Mesothelial cell of epicardium (in vitro differentiated cells): ENCODE data around the gene SLC17A4. TPM values are rescaled to one million over a fixed set of nuclear protein-coding genes. Genes with fewer than 3 reads are reported as not detected.

Experiments
- DNase-seq, 2 experiments: peaks; one replicate each; pipeline ENCODE4 v3.0.0; 2021; ENCODE audit warnings: low spot score in 2 of 2; ENCODE audit not compliant: unreplicated experiment in 2 of 2
- H3K27ac Mint-ChIP-seq: 2 replicates; pipeline ENCODE4 v1.8.0; 2021; ENCODE audit warnings: mixed read lengths
- H3K27me3 Mint-ChIP-seq: 2 replicates; pipeline ENCODE4 v1.8.0; 2021; ENCODE audit warnings: low read depth, mixed read lengths
- H3K36me3 Mint-ChIP-seq: 2 replicates; pipeline ENCODE4 v1.8.0; 2021; ENCODE audit warnings: mixed read lengths
- H3K4me1 Mint-ChIP-seq: 2 replicates; pipeline ENCODE4 v1.8.0; 2021; ENCODE audit warnings: mixed read lengths
- H3K4me3 Mint-ChIP-seq: 2 replicates; pipeline ENCODE4 v1.8.0; 2021; ENCODE audit warnings: mild to moderate bottlenecking, moderate library complexity, mixed read lengths
- H3K9me3 Mint-ChIP-seq: 2 replicates; pipeline ENCODE4 v1.8.0; 2021; ENCODE audit warnings: mixed read lengths
- CTCF ChIP-seq: fragments of 200-600 bp; sonication (generic); IDR thresholded peaks from one replicate; pipeline ENCODE4 v1.5.0; 2021; ENCODE audit warnings: antibody characterized with exemption; ENCODE audit not compliant: unreplicated experiment
- total RNA-seq: library from RNA; stranded (reverse); gene quantifications from 3 replicates; pipeline ENCODE4 v1.2.1, GENCODE V29; 2021

Gene SLC17A4
- total RNA-seq, 1 donor from 2014 or later = not detected

GRCh38 chr6:25730907-25731306, 23.6 kb upstream of the SLC17A4 start:
- TF ChIP-seq CTCF = no peak
- Mint-ChIP-seq H3K4me3 (no peak overlapping the region), H3K9me3 (no peaks in the 10 kb centered on the region), H3K27me3 (peaks cover 37% of the 10 kb centered on the region), H3K4me1 (no peaks in the 10 kb centered on the region), H3K36me3 (no peaks in the 10 kb centered on the region), H3K27ac (no peak overlapping the region)
- no peak for DNase-seq

GRCh38 chr6:25731721-25732120, 22.8 kb upstream of the SLC17A4 start:
- Mint-ChIP-seq H3K27ac (no peak overlapping the region), H3K4me3 (no peak overlapping the region), H3K36me3 (no peaks in the 10 kb centered on the region), H3K9me3 (peaks cover 7% of the 10 kb centered on the region), H3K27me3 (peaks cover 37% of the 10 kb centered on the region), H3K4me1 (no peaks in the 10 kb centered on the region)
- TF ChIP-seq CTCF = no peak
- DNase-seq = no peak

- Mint-ChIP-seq H3K4me1 (no peaks in the 10 kb centered on the region), H3K36me3 (no peaks in the 10 kb centered on the region), H3K9me3 (peaks cover 14% of the 10 kb centered on the region), H3K27ac (no peak overlapping the region), H3K4me3 (no peak overlapping the region), H3K27me3 (peaks cover 37% of the 10 kb centered on the region)
- no peak for TF ChIP-seq CTCF
- no peak for DNase-seq
Measured at GRCh38 chr6:25732468-25733198, 21.9 kb upstream of the SLC17A4 start.

GRCh38 chr6:25735261-25735660, 19.3 kb upstream of the SLC17A4 start:
- no peak for TF ChIP-seq CTCF
- H3K27ac Mint-ChIP-seq = no peak overlapping the region

GRCh38 chr6:25743868-25744267, 10.7 kb upstream of the SLC17A4 start:
- H3K27ac Mint-ChIP-seq = no peak overlapping the region
- H3K9me3 Mint-ChIP-seq = peaks cover 13% of the 10 kb centered on the region
- no peak for DNase-seq
- no peaks in the 10 kb centered on the region for H3K27me3 Mint-ChIP-seq
- peaks cover 16% of the 10 kb centered on the region for H3K4me1 Mint-ChIP-seq
- H3K4me3 Mint-ChIP-seq = no peak overlapping the region
- TF ChIP-seq CTCF = no peak
- H3K36me3 Mint-ChIP-seq = no peaks in the 10 kb centered on the region

More at GRCh38 chr6:25735261-25735660, 19.3 kb upstream of the SLC17A4 start:
- H3K4me3 Mint-ChIP-seq = no peak overlapping the region
- H3K27me3 Mint-ChIP-seq = peaks cover 27% of the 10 kb centered on the region
- H3K36me3 Mint-ChIP-seq = no peaks in the 10 kb centered on the region
- DNase-seq = no peak
- H3K9me3 Mint-ChIP-seq = peaks cover 28% of the 10 kb centered on the region
- H3K4me1 Mint-ChIP-seq = no peaks in the 10 kb centered on the region
